ENCODE results near the gene FPR3. TPM values are rescaled to one million over a fixed set of nuclear protein-coding genes. Genes with fewer than 3 reads are reported as not detected.

The FPR3 gene
- total RNA-seq, 4 donors from 2014 or later = 3.4 to 4.8 TPM; not detected in 2

- in situ Hi-C loops (cut with MboI; ENCODE audit: low pct_ligation_motif_present in 1 of 4, low pct_unique_long_range_greater_than_20kb in 1 of 4, low sequenced_read_pairs in 3 of 4) (loop anchor here in 1 of 4 donors (25.0 kb wide), 1 partner anchor 337 kb away; the partner anchor contains the start of gene SIGLEC8), intact Hi-C loops (cut with DNase I; ENCODE audit: low total_unique reads) (no loop called here)
- peaks cover 0 to 5% (median 0%) of the 10 kb centered on the region in 4 donors for H3K4me1 ChIP-seq
- H3K27ac ChIP-seq = peak overlapping the region; percentile 42 to 77 (median 66)
- peak; percentile 58 for DNase-seq
- TF ChIP-seq POLR2A (IDR thresholded peaks at IDR 0.05) (no peak), POLR2AphosphoS5 (IDR thresholded peaks at IDR 0.05) (peak in 2 of 3 donors; percentile 13 to 45)
- 54 to 73% methylated on average over 3 to 20 of the region's 20 CpGs for WGBS, 2 donors (ENCODE audit: low coverage in 1 of 2)
- H3K9me3 ChIP-seq = no peaks in the 10 kb centered on the region
- no peaks in the 10 kb centered on the region for H3K27me3 ChIP-seq
- no peak overlapping the region for H3K4me3 ChIP-seq
- H3K36me3 ChIP-seq = no peaks in the 10 kb centered on the region
Measured at GRCh38 chr19:51799034-51799773, 4.2 kb downstream of the FPR3 start.

DNA sequence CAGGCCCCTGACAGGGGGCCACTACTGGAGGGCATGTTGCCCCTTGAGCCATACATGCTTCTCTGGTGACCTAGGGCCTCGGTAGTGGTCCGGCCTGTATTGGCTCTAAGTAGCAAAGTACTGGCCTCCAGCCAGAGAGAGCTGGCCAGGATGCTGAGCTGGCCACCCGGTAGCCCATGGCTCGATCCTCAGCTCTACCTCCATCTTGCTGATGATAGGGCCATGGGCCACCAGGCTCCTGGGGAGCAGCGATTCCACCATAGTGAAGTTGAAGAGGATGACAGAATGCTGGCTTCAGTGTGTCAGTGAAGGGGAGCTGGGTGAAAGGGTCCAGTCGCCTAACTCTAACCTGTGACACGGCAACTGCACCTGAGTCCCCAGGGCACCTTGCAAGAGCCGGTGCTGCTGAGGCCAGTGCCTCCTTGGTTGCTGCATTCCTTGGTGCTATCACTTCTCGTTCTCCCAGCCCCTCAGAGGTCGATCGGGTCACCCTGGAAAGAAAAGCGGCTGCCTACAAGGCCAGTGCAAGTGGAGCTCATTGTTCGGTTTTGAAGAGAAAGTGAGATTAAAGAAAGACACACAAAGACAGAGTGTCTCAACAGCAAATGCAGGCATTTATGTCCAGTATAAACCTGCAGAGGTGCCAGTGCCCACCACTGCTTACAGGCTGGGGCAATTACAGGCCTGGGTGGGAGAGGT lies 5.0 kb downstream of the FPR3 start:
- WGBS, 2 donors (ENCODE audit: low coverage in 1 of 2) = 83% methylated on average over 1 to 13 of the region's 13 CpGs
- no peak for DNase-seq
- Histone ChIP-seq H3K27ac (peak overlapping the region; percentile 42 to 77 (median 66)), H3K9me3 (no peaks in the 10 kb centered on the region), H3K36me3 (no peaks in the 10 kb centered on the region), H3K27me3 (no peaks in the 10 kb centered on the region), H3K4me3 (no peak overlapping the region), H3K4me1 (peaks cover 0 to 5% (median 0%) of the 10 kb centered on the region in 4 donors)
- no peak for TF ChIP-seq POLR2AphosphoS5 (IDR thresholded peaks at IDR 0.05)
- TF ChIP-seq POLR2A (IDR thresholded peaks at IDR 0.05) = no peak
- no peak for TF ChIP-seq EP300 (IDR thresholded peaks at IDR 0.05; ENCODE audit: low read depth)
- no peak for TF ChIP-seq CTCF (IDR thresholded peaks at IDR 0.05)
- intact Hi-C loops (cut with DNase I; ENCODE audit: low total_unique reads) (no loop called here), in situ Hi-C loops (cut with MboI; ENCODE audit: low pct_ligation_motif_present in 1 of 4, low pct_unique_long_range_greater_than_20kb in 1 of 4, low sequenced_read_pairs in 3 of 4) (loop anchor here in 1 of 4 donors (25.0 kb wide), 1 partner anchor 338 kb away; the partner anchor contains the start of gene SIGLEC8)

- TF ChIP-seq EP300 (IDR thresholded peaks at IDR 0.05; ENCODE audit: low read depth) = no peak
- no peak for TF ChIP-seq CTCF (IDR thresholded peaks at IDR 0.05)
- no peak for TF ChIP-seq POLR2AphosphoS5 (IDR thresholded peaks at IDR 0.05)
- no peak for TF ChIP-seq POLR2A (IDR thresholded peaks at IDR 0.05)
- peaks cover 0 to 5% (median 0%) of the 10 kb centered on the region in 4 donors for H3K4me1 ChIP-seq
- 80 to 85% methylated on average over 6 to 7 of the region's 7 CpGs for WGBS, 2 donors (ENCODE audit: low coverage in 1 of 2)
- H3K4me3 ChIP-seq = no peak overlapping the region
- H3K9me3 ChIP-seq = no peaks in the 10 kb centered on the region
- intact Hi-C loops (cut with DNase I; ENCODE audit: low total_unique reads) = no loop called here
- DNase-seq = no peak
- no peaks in the 10 kb centered on the region for H3K36me3 ChIP-seq
- in situ Hi-C loops (cut with MboI; ENCODE audit: low pct_ligation_motif_present in 1 of 4, low pct_unique_long_range_greater_than_20kb in 1 of 4, low sequenced_read_pairs in 3 of 4) = no loop called here
- H3K27me3 ChIP-seq = no peaks in the 10 kb centered on the region
- peak overlapping the region; percentile 42 to 77 (median 66) for H3K27ac ChIP-seq
Measured at GRCh38 chr19:51800473-51801244, 5.7 kb downstream of the FPR3 start.

DNA sequence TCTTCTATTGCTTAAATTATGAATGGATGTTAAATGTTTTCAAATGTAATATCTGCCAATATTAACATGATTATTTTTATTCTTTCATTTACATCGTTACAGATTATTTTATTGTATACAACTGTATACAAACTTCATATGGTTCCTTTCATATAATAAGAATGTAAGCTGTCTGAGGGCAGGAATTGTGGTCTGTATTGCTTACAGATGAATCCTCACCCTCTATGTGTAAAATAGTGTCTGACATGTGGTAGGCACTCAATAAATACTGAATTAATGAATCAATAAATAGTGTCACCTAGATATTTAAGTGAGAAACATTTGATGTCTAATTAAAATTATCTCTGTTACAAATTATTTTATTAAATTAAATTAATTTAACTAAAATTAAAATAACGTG lies 7.8 kb downstream of the FPR3 start:
- TF ChIP-seq POLR2AphosphoS5 (IDR thresholded peaks at IDR 0.05) = no peak
- TF ChIP-seq POLR2A (IDR thresholded peaks at IDR 0.05) = no peak
- TF ChIP-seq EP300 (IDR thresholded peaks at IDR 0.05; ENCODE audit: low read depth) = no peak
- TF ChIP-seq CTCF (IDR thresholded peaks at IDR 0.05) = no peak
- H3K36me3 ChIP-seq = no peaks in the 10 kb centered on the region
- H3K27me3 ChIP-seq = no peaks in the 10 kb centered on the region
- H3K4me1 ChIP-seq = peaks cover 0 to 5% (median 0%) of the 10 kb centered on the region in 4 donors
- WGBS, 2 donors (ENCODE audit: low coverage in 1 of 2) = 65% methylated on average over 2 of the region's 2 CpGs
- H3K4me3 ChIP-seq = no peak overlapping the region
- intact Hi-C loops (cut with DNase I; ENCODE audit: low total_unique reads) (no loop called here), in situ Hi-C loops (cut with MboI; ENCODE audit: low pct_ligation_motif_present in 1 of 4, low pct_unique_long_range_greater_than_20kb in 1 of 4, low sequenced_read_pairs in 3 of 4) (no loop called here)
- no peak overlapping the region for H3K27ac ChIP-seq
- no peaks in the 10 kb centered on the region for H3K9me3 ChIP-seq
- no peak for DNase-seq

All from transverse colon (tissue), 4 donors.